22Rv1 (cell line): ENCODE data around the gene FBL.

Experiments used
- H3K27ac ChIP-seq: fragments of 450-650 bp; 2 replicates; pipeline ENCODE4 v1.5.1; 2017
- CTCF ChIP-seq: fragments of 450-650 bp; IDR thresholded peaks from 2 replicates; pipeline ENCODE4 v1.5.1; 2017; ENCODE audit warnings: mild to moderate bottlenecking
- ZFX ChIP-seq: fragments of 450-650 bp; IDR thresholded peaks from 2 replicates; pipeline ENCODE4 v1.6.1; 2017; ENCODE audit warnings: antibody characterized with exemption, borderline replicate concordance

The FBL gene

GRCh38 chr19:39852882-39853281 is 6.7 kb upstream of the FBL start:
- TF ChIP-seq ZFX (no peak), CTCF (no peak)
- H3K27ac ChIP-seq = no peak overlapping the region

DNA sequence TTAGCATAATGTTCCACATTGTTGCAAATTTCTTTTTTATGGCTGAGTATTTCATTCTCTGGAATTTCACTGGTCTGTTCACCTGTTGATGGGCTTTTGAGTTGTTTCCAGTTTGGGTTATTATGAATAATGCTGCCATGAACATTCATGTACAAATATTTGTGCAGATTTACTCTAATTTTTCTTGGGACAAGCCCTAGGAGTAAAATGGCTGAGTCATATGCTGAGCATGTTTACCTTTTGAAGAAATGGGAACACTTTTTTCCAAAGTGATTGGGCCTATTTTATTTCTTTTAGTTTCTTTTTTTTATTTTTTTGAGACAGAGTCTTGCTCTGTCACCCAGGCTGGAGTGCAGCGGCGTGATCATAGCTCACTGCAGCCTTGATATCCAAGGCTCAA is 4.7 kb upstream of the FBL start:
- TF ChIP-seq ZFX (no peak), CTCF (no peak)

DNA sequence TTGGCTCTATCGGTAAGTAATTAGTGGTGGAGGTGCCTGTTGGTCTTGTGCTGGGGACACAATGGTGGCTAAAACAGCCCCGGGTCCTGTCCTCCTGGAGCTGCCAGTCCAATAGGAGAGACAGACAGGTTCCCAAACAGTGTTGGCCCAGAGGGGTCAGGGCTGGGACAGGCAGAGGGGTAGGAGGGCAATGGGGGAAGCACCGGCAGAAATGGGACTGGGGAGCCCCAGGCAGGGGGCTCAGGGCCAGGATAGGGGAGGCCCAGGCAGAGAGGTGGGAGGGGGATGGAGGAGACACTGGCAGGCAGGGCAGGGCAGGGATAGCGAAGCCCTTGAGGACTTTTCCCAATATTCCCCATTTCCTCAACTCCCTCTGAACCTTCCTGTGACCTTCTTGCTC is 2.2 kb upstream of the FBL start:
- TF ChIP-seq CTCF = no peak
- no peak for TF ChIP-seq ZFX
- no peak overlapping the region for H3K27ac ChIP-seq

More for the DNA sequence above, 4.7 kb upstream of the FBL start:
- H3K27ac ChIP-seq = no peak overlapping the region

DNA sequence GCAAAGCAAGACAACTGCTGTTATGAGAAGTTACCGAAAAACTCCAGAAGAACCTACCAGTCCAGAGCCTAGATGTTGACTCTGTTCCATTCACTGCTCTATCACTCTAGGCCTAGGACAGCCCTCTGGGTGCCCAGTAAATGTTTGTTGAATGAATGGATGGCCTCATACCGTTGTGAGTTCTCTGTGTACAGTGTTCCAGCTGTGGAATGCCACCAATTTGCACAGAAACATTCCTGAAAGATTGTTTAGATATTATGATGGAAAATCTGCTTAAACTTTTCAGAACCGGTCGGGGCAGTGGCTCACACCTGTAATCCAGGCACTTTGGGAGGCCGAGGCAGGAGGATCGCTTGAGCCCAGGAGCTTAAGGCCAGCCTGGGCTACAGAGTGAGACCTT is 1.3 kb upstream of the FBL start:
- TF ChIP-seq ZFX (no peak), CTCF (no peak)
- H3K27ac ChIP-seq = peak overlapping the region; percentile 73; the same call in 1 of the 2 replicates

- TF ChIP-seq ZFX (no peak), CTCF (no peak)
- H3K27ac ChIP-seq = peak overlapping the region; percentile 73
Observed at GRCh38 chr19:39846678-39847486, 703 bp upstream of the FBL start.

DNA sequence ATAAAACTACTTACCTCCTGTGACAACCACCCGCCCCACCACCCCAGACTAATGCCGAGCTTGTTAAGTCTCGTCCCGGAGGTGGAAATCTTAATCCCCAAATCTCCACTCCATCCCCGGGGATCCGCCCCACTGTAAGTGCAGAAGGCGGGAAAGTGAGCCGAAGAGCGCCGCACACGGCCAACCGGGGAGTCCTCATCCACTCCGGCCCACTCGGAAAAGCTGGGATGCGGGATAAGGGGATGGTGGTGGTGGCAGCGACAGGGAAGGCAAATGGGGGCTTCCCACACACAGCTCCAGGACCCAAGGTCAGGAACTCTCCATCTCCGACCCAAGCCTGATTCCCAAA is 621 bp downstream of the FBL start:
- H3K27ac ChIP-seq = peak overlapping the region; percentile 73
- no peak for TF ChIP-seq ZFX
- TF ChIP-seq CTCF = peak; percentile 26

DNA sequence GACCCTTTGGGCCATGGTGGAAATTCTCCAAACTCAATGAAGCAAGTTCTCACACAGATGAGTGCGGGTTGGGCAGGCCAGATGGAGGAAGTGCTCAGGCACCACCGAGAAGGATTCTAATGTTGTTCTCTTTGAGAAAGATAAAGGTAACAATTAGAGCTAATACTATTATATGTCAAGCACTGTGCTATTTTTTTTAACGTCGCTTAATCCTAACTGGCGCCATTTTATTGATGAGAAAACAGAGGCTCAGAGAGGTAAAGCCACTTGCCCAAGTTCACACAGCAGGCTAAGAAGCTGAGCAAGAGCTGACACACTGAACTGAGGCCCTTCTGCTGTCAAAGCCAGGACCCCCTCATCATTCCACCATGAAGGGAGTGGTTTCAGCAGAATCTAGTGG is 1.0 kb downstream of the FBL start:
- TF ChIP-seq CTCF (no peak), ZFX (no peak)
- H3K27ac ChIP-seq = peak overlapping the region; percentile 73
